TTC549 (cell line): Measurements from ENCODE around the gene GRM5.

Experiments used
- FAIRE-seq: peaks from 2 replicates; lab custom pipeline; 2012; peaks lifted over from hg19 to GRCh38; lab: Jason Lieb, UNC

GRM5 gene

GRCh38 chr11:88617226-88617625 lies 448.6 kb downstream of the GRM5 start:
- FAIRE-seq: no peak

- FAIRE-seq: no peak
Measured at GRCh38 chr11:88604260-88604659, 461.5 kb downstream of the GRM5 start.

GRCh38 chr11:88603091-88603867 lies 462.5 kb downstream of the GRM5 start:
- FAIRE-seq: no peak

GRCh38 chr11:88597387-88597786 lies 468.4 kb downstream of the GRM5 start:
- no peak for FAIRE-seq

- no peak for FAIRE-seq
Measured at GRCh38 chr11:88596786-88597185, 469.0 kb downstream of the GRM5 start.

- FAIRE-seq: no peak
Measured at GRCh38 chr11:88594274-88594950, 471.4 kb downstream of the GRM5 start.

- no peak for FAIRE-seq
Measured at GRCh38 chr11:88590361-88590760, 475.4 kb downstream of the GRM5 start.

GRCh38 chr11:88583251-88583650 lies 482.5 kb downstream of the GRM5 start:
- FAIRE-seq: no peak

- no peak for FAIRE-seq
Measured at GRCh38 chr11:88579466-88579865, 486.3 kb downstream of the GRM5 start.

GRCh38 chr11:88576741-88577140 lies 489.0 kb downstream of the GRM5 start:
- FAIRE-seq: no peak

- FAIRE-seq: no peak
Measured at GRCh38 chr11:88575916-88576315, 489.9 kb downstream of the GRM5 start.

GRCh38 chr11:88569342-88569741 lies 496.4 kb downstream of the GRM5 start:
- FAIRE-seq: no peak

- FAIRE-seq: no peak
Measured at GRCh38 chr11:88555829-88556202, 510.0 kb downstream of the GRM5 start.

GRCh38 chr11:88555018-88555828 lies 510.6 kb downstream of the GRM5 start:
- FAIRE-seq: no peak

- no peak for FAIRE-seq
Measured at GRCh38 chr11:88553204-88553603, 512.6 kb downstream of the GRM5 start.

GRCh38 chr11:88552379-88553062 lies 513.3 kb downstream of the GRM5 start:
- FAIRE-seq: no peak

- FAIRE-seq: no peak
Measured at GRCh38 chr11:88544656-88545280, 521.0 kb downstream of the GRM5 start.

- FAIRE-seq: peak; percentile 46
Measured at GRCh38 chr11:88543902-88544655, 521.7 kb downstream of the GRM5 start.

- no peak for FAIRE-seq
Measured at GRCh38 chr11:88541006-88541405, 524.8 kb downstream of the GRM5 start.

- no peak for FAIRE-seq
Measured at GRCh38 chr11:88538098-88538497, 527.7 kb downstream of the GRM5 start.

GRCh38 chr11:88537613-88538012 lies 528.2 kb downstream of the GRM5 start:
- no peak for FAIRE-seq
